CD14-positive monocyte (primary cell): ENCODE results near the gene RAB27A. TPM values are rescaled to one million over a fixed set of nuclear protein-coding genes. Genes with fewer than 3 reads are reported as not detected.

Experiments
- DNase-seq, 3 donors: peaks; one replicate each; pipeline ENCODE4 v3.0.0-alpha.2; 2011 to 2022
- H2AFZ ChIP-seq: 2 replicates; pipeline ENCODE4 v1.6.0; 2012; ENCODE audit warnings: mild to moderate bottlenecking, low read depth, low read length, inconsistent platforms; ENCODE audit not compliant: insufficient read depth, poor library complexity, severe bottlenecking
- H3K27ac ChIP-seq, 2 donors: 1 replicate in 1 of 2; 2 replicates in 1 of 2; pipeline ENCODE4 v1.5.1; 2012 to 2013; ENCODE audit warnings: low read length in 2 of 2, control low read depth in 1 of 2, inconsistent platforms in 1 of 2, low read depth in 1 of 2, mild to moderate bottlenecking in 1 of 2
- H3K27me3 ChIP-seq, 2 donors: one replicate each; pipeline versions ENCODE4 v1.6.0 to v1.6.1; 2011 to 2013; ENCODE audit warnings: low read length in 2 of 2; ENCODE audit not compliant: control insufficient read depth in 2 of 2, insufficient read depth in 2 of 2
- H3K36me3 ChIP-seq, 2 donors: replicated peaks in 1 of 2; 1 replicate in 1 of 2; 2 replicates in 1 of 2; pipeline versions ENCODE4 v1.5.1 to v1.6.1; 2012 to 2013; ENCODE audit warnings: low read length in 2 of 2, control low read depth in 1 of 2, inconsistent platforms in 1 of 2, mild to moderate bottlenecking in 1 of 2; ENCODE audit not compliant: insufficient read depth in 2 of 2, control insufficient read depth in 1 of 2
- H3K4me1 ChIP-seq, 2 donors: 1 replicate in 1 of 2; 2 replicates in 1 of 2; pipeline versions ENCODE4 v1.5.1 to v1.6.1; 2012 to 2013; ENCODE audit warnings: low read length in 2 of 2, control low read depth in 1 of 2, inconsistent platforms in 1 of 2, mild to moderate bottlenecking in 1 of 2, moderate library complexity in 1 of 2; ENCODE audit not compliant: insufficient read depth in 2 of 2, control insufficient read depth in 1 of 2
- H3K4me2 ChIP-seq: replicated peaks from 2 replicates; pipeline ENCODE3; 2012; ENCODE audit warnings: low read length, moderate library complexity, mild to moderate bottlenecking; ENCODE audit not compliant: poor library complexity, severe bottlenecking; ENCODE audit errors: extremely low read depth
- H3K4me3 ChIP-seq, 3 experiments: fragments of 200-600 bp in 1 of 3; sonication (generic) in 1 of 3; replicated peaks in 1 of 3; 1 replicate in 2 of 3; 2 replicates in 1 of 3; pipeline ENCODE4 v1.5.1; 2011 to 2013; ENCODE audit warnings: low read length in 3 of 3, mild to moderate bottlenecking in 3 of 3, control low read depth in 2 of 3, low read depth in 2 of 3, inconsistent platforms in 1 of 3, moderate library complexity in 1 of 3
- H3K79me2 ChIP-seq: 2 replicates; pipeline ENCODE4 v1.6.0; 2012; ENCODE audit warnings: mild to moderate bottlenecking, control low read depth, inconsistent platforms, low read length, moderate library complexity; ENCODE audit not compliant: insufficient read depth
- H3K9ac ChIP-seq: 2 replicates; pipeline ENCODE4 v1.6.0; 2017; ENCODE audit warnings: low read length, mild to moderate bottlenecking; ENCODE audit not compliant: insufficient read depth, poor library complexity, severe bottlenecking
- H3K9me3 ChIP-seq, 2 donors: replicated peaks in 1 of 2; 1 replicate in 1 of 2; 2 replicates in 1 of 2; pipeline versions ENCODE4 v1.5.1 to v1.6.1; 2012 to 2013; ENCODE audit warnings: low read length in 2 of 2, control low read depth in 1 of 2; ENCODE audit not compliant: control insufficient read depth in 1 of 2, insufficient read depth in 1 of 2
- H4K20me1 ChIP-seq: 2 replicates; pipeline ENCODE4 v1.6.0; 2012; ENCODE audit warnings: mild to moderate bottlenecking, low read length, control low read depth, moderate library complexity; ENCODE audit not compliant: insufficient read depth
- H3K27ac Mint-ChIP-seq, 7 donors: one replicate each; pipeline ENCODE4 v1.8.0; 2020; ENCODE audit warnings: mild to moderate bottlenecking in 7 of 7, mixed read lengths in 7 of 7, moderate library complexity in 6 of 7, inconsistent platforms in 2 of 7
- H3K27me3 Mint-ChIP-seq, 3 donors: one replicate each; pipeline ENCODE4 v1.8.0; 2021 to 2022; ENCODE audit warnings: low read depth in 3 of 3, mild to moderate bottlenecking in 3 of 3, mixed read lengths in 3 of 3, moderate library complexity in 3 of 3, inconsistent platforms in 1 of 3
- H3K36me3 Mint-ChIP-seq, 2 donors: one replicate each; pipeline ENCODE4 v1.8.0; 2020; ENCODE audit warnings: mixed read lengths in 2 of 2, inconsistent platforms in 1 of 2, mild to moderate bottlenecking in 1 of 2
- H3K4me1 Mint-ChIP-seq: one replicate; pipeline ENCODE4 v1.8.0; 2020; ENCODE audit warnings: mild to moderate bottlenecking, mixed read lengths
- H3K4me3 Mint-ChIP-seq, 2 donors: one replicate each; pipeline ENCODE4 v1.8.0; 2020; ENCODE audit warnings: mild to moderate bottlenecking in 2 of 2, mixed read lengths in 2 of 2, moderate library complexity in 1 of 2
- H3K9me3 Mint-ChIP-seq, 7 donors: one replicate each; pipeline ENCODE4 v1.8.0; 2020 to 2022; ENCODE audit warnings: mixed read lengths in 7 of 7, mild to moderate bottlenecking in 6 of 7, moderate library complexity in 6 of 7, inconsistent platforms in 2 of 7
- CTCF ChIP-seq: fragments of 200-600 bp; IDR thresholded peaks from one replicate; pipeline ENCODE4 v1.8.0; 2022; ENCODE audit warnings: antibody characterized with exemption, mild to moderate bottlenecking
- WGBS: methylation state at CpG from one replicate; pipeline ENCODE4 v1.1.5; 2013; ENCODE audit warnings: missing lambda C conversion rate; ENCODE audit not compliant: insufficient coverage; 5-methylcytosine and 5-hydroxymethylcytosine counted together
- intact Hi-C, 2 donors: fragments of 100-400 bp; cut with micrococcal nuclease; formaldehyde crosslinking; loops; one replicate each; pipeline versions ENCODE4 v1.15.0 to v1.15.1; 2023
- polyA plus RNA-seq, 3 donors: library from polyadenylated mRNA; depleted of rRNA in 1 of 3; unstranded in 2 of 3; stranded (reverse) in 1 of 3; fragments of 300-500 nt in 2 of 3; fragments of >200 nt in 1 of 3; fragmentation: Illumina TruSeq in 2 of 3; gene quantifications; 1 replicate in 2 of 3; 2 replicates in 1 of 3; pipeline ENCODE4 v1.2.3, GENCODE V29; 2012 to 2021

Gene RAB27A
- polyA plus RNA-seq, 3 donors = 70.1 to 159 (median 135) TPM

GRCh38 chr15:55327387-55327786 is 37.8 kb upstream of the RAB27A start:
- peaks cover 27% of the 10 kb centered on the region for H3K4me1 Mint-ChIP-seq
- TF ChIP-seq CTCF = no peak
- Histone ChIP-seq H3K4me1 (peaks cover 30 to 32% of the 10 kb centered on the region in 2 donors), H3K27me3 (no peaks in the 10 kb centered on the region), H3K4me2 (no peak overlapping the region), H3K36me3 (peaks cover 16 to 62% of the 10 kb centered on the region in 2 donors), H3K27ac (peak overlapping the region in 1 of 2 donors; percentile 30), H4K20me1 (no peaks in the 10 kb centered on the region), H3K79me2 (peaks cover 53% of the 10 kb centered on the region), H2AFZ (no peak overlapping the region), H3K9ac (no peak overlapping the region), H3K4me3 (no peak overlapping the region), H3K9me3 (no peaks in the 10 kb centered on the region)
- no peaks in the 10 kb centered on the region for H3K27me3 Mint-ChIP-seq
- no CpG with 5 or more reads among the region's 1 CpG for WGBS
- peaks cover 25 to 42% of the 10 kb centered on the region in 2 donors for H3K36me3 Mint-ChIP-seq
- no peaks in the 10 kb centered on the region for H3K9me3 Mint-ChIP-seq
- peak in 2 of 3 donors; percentile 59 to 75 for DNase-seq
- intact Hi-C loops = loop anchor here in 1 of 2 donors (10.0 kb wide), 1 partner anchor 77 kb away; the partner anchor contains the start of genes CCPG1 and PIERCE2
- H3K4me3 Mint-ChIP-seq = no peak overlapping the region
- H3K27ac Mint-ChIP-seq = peak overlapping the region in 1 of 7 donors; percentile 48

- Mint-ChIP-seq H3K27me3 (no peaks in the 10 kb centered on the region), H3K4me1 (peaks cover 45% of the 10 kb centered on the region), H3K36me3 (peaks cover 4 to 6% of the 10 kb centered on the region in 2 donors), H3K4me3 (peak overlapping the region in 1 of 2 donors; percentile 63), H3K27ac (peak overlapping the region; percentile 86 to 94 (median 92)), H3K9me3 (peaks cover 0 to 1% (median 0%) of the 10 kb centered on the region in 7 donors)
- intact Hi-C loops = loop anchor here in 1 of 2 donors (10.0 kb wide), 1 partner anchor 82 kb away; the partner anchor contains the start of genes CCPG1 and PIERCE2
- Histone ChIP-seq H3K4me3 (peak overlapping the region in 1 of 3 experiments; percentile 39), H2AFZ (peak overlapping the region; percentile 30), H3K4me1 (peaks cover 45 to 72% of the 10 kb centered on the region in 2 donors), H3K27ac (peak overlapping the region in 1 of 2 donors; percentile 89), H3K9me3 (no peaks in the 10 kb centered on the region), H4K20me1 (no peaks in the 10 kb centered on the region), H3K4me2 (peak overlapping the region; percentile 64), H3K9ac (no peak overlapping the region), H3K36me3 (peaks cover 0 to 14% of the 10 kb centered on the region in 2 donors), H3K27me3 (no peaks in the 10 kb centered on the region), H3K79me2 (peaks cover 88% of the 10 kb centered on the region)
- TF ChIP-seq CTCF = no peak
- no CpG with 5 or more reads among the region's 5 CpGs for WGBS
- peak in 2 of 3 donors; percentile 53 to 65 for DNase-seq
Observed at GRCh38 chr15:55322467-55322866, 32.9 kb upstream of the RAB27A start.
